GM10266 (cell line): ENCODE results near the gene PCSK9.
"Not testable (repeated sequence)": the region's sequence is repeated elsewhere in the genome, so short reads cannot be mapped to it uniquely, and the experiment has no call there.

ENCODE experiments used
- DNase-seq: peaks from one replicate; pipeline ENCODE4 v3.0.0; 2012; ENCODE audit errors: extremely low spot score
- CTCF ChIP-seq: IDR thresholded peaks from 2 replicates; pipeline ENCODE4 v1.5.1; 2012; ENCODE audit warnings: mild to moderate bottlenecking, low read depth; ENCODE audit not compliant: control insufficient read depth, insufficient read depth; ENCODE audit errors: missing control alignments

PCSK9 gene

GRCh38 chr1:55021942-55022546 is 17.3 kb upstream of the PCSK9 start:
- peak; percentile 81 for DNase-seq
- peak; percentile 94 for TF ChIP-seq CTCF

GRCh38 chr1:55024163-55024562 is 15.2 kb upstream of the PCSK9 start:
- DNase-seq, result not testable (repeated sequence)

- not testable (repeated sequence) for DNase-seq
Observed at GRCh38 chr1:55026682-55027081, 12.7 kb upstream of the PCSK9 start.

- not testable (repeated sequence) for DNase-seq
Observed at GRCh38 chr1:55031098-55031497, 8.2 kb upstream of the PCSK9 start.

- DNase-seq, result no peak
- TF ChIP-seq CTCF, result no peak
Observed at GRCh38 chr1:55033265-55033614, 6.1 kb upstream of the PCSK9 start.

GRCh38 chr1:55034476-55035133 is 4.7 kb upstream of the PCSK9 start:
- no peak for DNase-seq
- no peak for TF ChIP-seq CTCF

- no peak for TF ChIP-seq CTCF
- DNase-seq, result no peak
Observed at GRCh38 chr1:55035904-55036303, 3.4 kb upstream of the PCSK9 start.

GRCh38 chr1:55037733-55038551 is 1.4 kb upstream of the PCSK9 start:
- TF ChIP-seq CTCF, result no peak
- no peak for DNase-seq

GRCh38 chr1:55038552-55038838 is 853 bp upstream of the PCSK9 start:
- no peak for TF ChIP-seq CTCF

More at GRCh38 chr1:55038552-55038838, 853 bp upstream of the PCSK9 start:
- DNase-seq, result no peak
